PC-3 (cell line): ENCODE data around the gene PLP1. TPM values are rescaled to one million over a fixed set of nuclear protein-coding genes. Genes with fewer than 3 reads are reported as not detected.

Experiments
- ATAC-seq: fragments of 200-7000 bp; cut with Tn5 transposase; 2 replicates; pipeline ENCODE4 v1.9.1; 2020; ENCODE audit warnings: mild to moderate bottlenecking, moderate library complexity
- BruUV-seq: library from RNA; stranded (reverse); fragments of 400-500 nt; replicated peaks from 2 replicates; lab custom pipeline; 2021; lab: Mats Ljungman, UMichigan
- CTCF ChIA-PET: fragments of 300-600 bp; sonication (Branson Sonifier 250); formaldehyde crosslinking; loops from one replicate; lab custom pipeline; 2022; ENCODE audit warnings: antibody characterized with exemption; lab: Charles Lee
- POLR2A ChIA-PET: fragments of 300-600 bp; sonication (Branson Sonifier 250); formaldehyde crosslinking; loops from one replicate; lab custom pipeline; 2022; ENCODE audit warnings: antibody characterized with exemption; ENCODE audit not compliant: unreplicated experiment; lab: Charles Lee
- DNase-seq: peaks from one replicate; pipeline ENCODE4 v3.0.0-alpha.2; 2015
- H2AFZ ChIP-seq: fragments of 300-600 bp; sonication (generic); 2 replicates; pipeline ENCODE4 v1.6.0; 2016; ENCODE audit warnings: antibody characterized with exemption, low read length
- H3F3A ChIP-seq: fragments of 300-600 bp; sonication (generic); one replicate; pipeline ENCODE4 v1.6.0; 2017; ENCODE audit warnings: antibody characterized with exemption, low read length, control low read depth, mild to moderate bottlenecking; ENCODE audit not compliant: unreplicated experiment
- H3K27ac ChIP-seq: fragments of 300-600 bp; sonication (generic); 2 replicates; pipeline ENCODE4 v1.5.1; 2016; ENCODE audit warnings: mild to moderate bottlenecking, low read length
- H3K27me3 ChIP-seq: fragments of 300-600 bp; sonication (generic); 2 replicates; pipeline ENCODE4 v1.6.1; 2016; ENCODE audit warnings: low read length, mixed read lengths
- H3K36me3 ChIP-seq: fragments of 300-600 bp; sonication (generic); 2 replicates; pipeline ENCODE4 v1.6.1; 2016; ENCODE audit warnings: low read depth, mixed run types, low read length, mixed read lengths
- H3K4me1 ChIP-seq: fragments of 300-600 bp; sonication (generic); 2 replicates; pipeline ENCODE4 v1.5.1; 2016; ENCODE audit warnings: low read length; ENCODE audit not compliant: insufficient read depth
- H3K4me2 ChIP-seq: fragments of 300-600 bp; sonication (generic); 2 replicates; pipeline ENCODE4 v1.6.0; 2016; ENCODE audit warnings: low read length
- H3K4me3 ChIP-seq: fragments of 300-600 bp; sonication (generic); 2 replicates; pipeline ENCODE4 v1.5.1; 2016; ENCODE audit warnings: mild to moderate bottlenecking, low read length, mixed read lengths
- H3K79me2 ChIP-seq: fragments of 300-600 bp; sonication (generic); 2 replicates; pipeline ENCODE4 v1.6.1; 2017; ENCODE audit warnings: low read length, mixed read lengths
- H3K9ac ChIP-seq: fragments of 300-600 bp; sonication (generic); 2 replicates; pipeline ENCODE4 v1.6.0; 2016; ENCODE audit warnings: mild to moderate bottlenecking, low read length
- H3K9me2 ChIP-seq: fragments of 300-600 bp; sonication (generic); replicated peaks from 2 replicates; pipeline ENCODE4 v1.6.1; 2016; ENCODE audit warnings: mixed run types, low read length, mixed read lengths
- H3K9me3 ChIP-seq: fragments of 300-600 bp; sonication (generic); 2 replicates; pipeline ENCODE4 v1.6.1; 2016; ENCODE audit warnings: low read length, mixed read lengths
- H4K20me1 ChIP-seq: fragments of 300-600 bp; sonication (generic); 2 replicates; pipeline ENCODE4 v1.6.1; 2016; ENCODE audit warnings: low read length, mixed read lengths
- EZH2 ChIP-seq: fragments of 300-600 bp; sonication (generic); IDR thresholded peaks from one replicate; pipeline ENCODE4 v1.6.1; 2017; ENCODE audit warnings: antibody characterized with exemption, mild to moderate bottlenecking, low read length; ENCODE audit not compliant: unreplicated experiment
- EZH2phosphoT487 ChIP-seq: fragments of 300-600 bp; sonication (generic); IDR thresholded peaks from 2 replicates; pipeline ENCODE4 v1.6.1; 2018; ENCODE audit warnings: mild to moderate bottlenecking, antibody characterized with exemption, low read length, borderline replicate concordance
- intact Hi-C: fragments of 100-400 bp; cut with micrococcal nuclease; formaldehyde crosslinking; loops from 2 replicates; pipeline ENCODE4 v1.9.0; 2023
- total RNA-seq: library from RNA; depleted of rRNA; stranded (reverse); fragments of >200 nt; gene quantifications from 2 replicates; pipeline ENCODE4 v1.2.3, GENCODE V29; 2014
- TF ChIP-seq, protein P1 (sequence below): fragments of 300-600 bp; sonication (generic); conservative IDR thresholded peaks from 2 replicates; pipeline ENCODE4 v1.5.1; 2017; ENCODE audit warnings: antibody characterized with exemption, low read depth, mild to moderate bottlenecking, low read length

Gene PLP1
- total RNA-seq, 1 experiment from 2014 or later: not detected

GRCh38 chrX:103791826-103792485, 15.3 kb downstream of the PLP1 start:
- Histone ChIP-seq H3K27me3 (no peaks in the 10 kb centered on the region), H3K79me2 (no peaks in the 10 kb centered on the region), H3K4me3 (no peak overlapping the region), H3K4me1 (peaks cover 26% of the 10 kb centered on the region), H3F3A (no peaks in the 10 kb centered on the region), H3K36me3 (no peaks in the 10 kb centered on the region), H4K20me1 (no peaks in the 10 kb centered on the region), H2AFZ (no peak overlapping the region), H3K9ac (no peak overlapping the region), H3K9me3 (no peaks in the 10 kb centered on the region), H3K9me2 (no peaks in the 10 kb centered on the region), H3K27ac (no peak overlapping the region), H3K4me2 (peak overlapping the region; percentile 21)
- ChIA-PET POLR2A (no interaction called here), CTCF (no interaction called here)
- intact Hi-C loops: no loop called here
- DNase-seq: peak; percentile 59
- BruUV-seq: no TSS peak
- ATAC-seq: no peak
- TF ChIP-seq EZH2 (no peak), EZH2phosphoT487 (no peak)
- TF ChIP-seq, protein P1, sequence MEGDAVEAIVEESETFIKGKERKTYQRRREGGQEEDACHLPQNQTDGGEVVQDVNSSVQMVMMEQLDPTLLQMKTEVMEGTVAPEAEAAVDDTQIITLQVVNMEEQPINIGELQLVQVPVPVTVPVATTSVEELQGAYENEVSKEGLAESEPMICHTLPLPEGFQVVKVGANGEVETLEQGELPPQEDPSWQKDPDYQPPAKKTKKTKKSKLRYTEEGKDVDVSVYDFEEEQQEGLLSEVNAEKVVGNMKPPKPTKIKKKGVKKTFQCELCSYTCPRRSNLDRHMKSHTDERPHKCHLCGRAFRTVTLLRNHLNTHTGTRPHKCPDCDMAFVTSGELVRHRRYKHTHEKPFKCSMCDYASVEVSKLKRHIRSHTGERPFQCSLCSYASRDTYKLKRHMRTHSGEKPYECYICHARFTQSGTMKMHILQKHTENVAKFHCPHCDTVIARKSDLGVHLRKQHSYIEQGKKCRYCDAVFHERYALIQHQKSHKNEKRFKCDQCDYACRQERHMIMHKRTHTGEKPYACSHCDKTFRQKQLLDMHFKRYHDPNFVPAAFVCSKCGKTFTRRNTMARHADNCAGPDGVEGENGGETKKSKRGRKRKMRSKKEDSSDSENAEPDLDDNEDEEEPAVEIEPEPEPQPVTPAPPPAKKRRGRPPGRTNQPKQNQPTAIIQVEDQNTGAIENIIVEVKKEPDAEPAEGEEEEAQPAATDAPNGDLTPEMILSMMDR: no peak

GRCh38 chrX:103792916-103793544, 16.4 kb downstream of the PLP1 start:
- no peak overlapping the region for H2AFZ ChIP-seq
- H3K4me3 ChIP-seq: peak overlapping the region; percentile 34; the same call in 1 of the 2 replicates
- peak overlapping the region; percentile 68 for H3K4me2 ChIP-seq

More at GRCh38 chrX:103792916-103793544, 16.4 kb downstream of the PLP1 start:
- Histone ChIP-seq H3K4me1 (peaks cover 31% of the 10 kb centered on the region), H3K79me2 (no peaks in the 10 kb centered on the region), H3K27ac (no peak overlapping the region), H3K9me3 (no peaks in the 10 kb centered on the region), H3F3A (no peaks in the 10 kb centered on the region), H3K9ac (no peak overlapping the region), H3K36me3 (no peaks in the 10 kb centered on the region), H3K9me2 (no peaks in the 10 kb centered on the region), H4K20me1 (no peaks in the 10 kb centered on the region), H3K27me3 (no peaks in the 10 kb centered on the region)
- no peak for TF ChIP-seq EZH2
- TF ChIP-seq EZH2phosphoT487: no peak
- TF ChIP-seq, protein P1: no peak
- DNase-seq (peak; percentile 82), ATAC-seq (peak; percentile 83)
- no TSS peak for BruUV-seq
- CTCF ChIA-PET: interaction anchor here (0.6 kb wide), 1 partner anchor 449 kb away, joined by 3 read pairs; no protein-coding TSS in a partner anchor
- POLR2A ChIA-PET: interaction anchor here (0.5 to 0.6 kb wide), 2 partner anchors 108 to 113 kb away, joined by 3 to 6 read pairs; no protein-coding TSS in a partner anchor
- intact Hi-C loops: no loop called here
